Activated T-cell treated with anti-CD3 and anti-CD28 coated beads, Interleukin-2, amount 50 U/mL, for 1 hour (primary cell): ENCODE results near the gene KMT2C.
"Not testable (repeated sequence)": the region's sequence is repeated elsewhere in the genome, so short reads cannot be mapped to it uniquely, and the experiment has no call there.

ENCODE experiments used
- DNase-seq: peaks from one replicate; pipeline ENCODE4 v3.0.0-alpha.2; 2020

KMT2C gene

GRCh38 chr7:152441168-152441567 is 5.4 kb upstream of the KMT2C start:
- not testable (repeated sequence) for DNase-seq

GRCh38 chr7:152438017-152438416 is 2.2 kb upstream of the KMT2C start:
- DNase-seq: not testable (repeated sequence)

- DNase-seq: not testable (repeated sequence)
Observed at GRCh38 chr7:152436931-152437575, 1.2 kb upstream of the KMT2C start.

- DNase-seq: peak; percentile 94
Observed at GRCh38 chr7:152436111-152436930, 518 bp upstream of the KMT2C start.

- DNase-seq: peak; percentile 54
Observed at GRCh38 chr7:152434511-152435383, 1.1 kb downstream of the KMT2C start.

- peak; percentile 78 for DNase-seq
Observed at GRCh38 chr7:152433721-152434490, 1.9 kb downstream of the KMT2C start.

GRCh38 chr7:152432735-152433134 is 3.1 kb downstream of the KMT2C start:
- DNase-seq: not testable (repeated sequence)

- DNase-seq: no peak
Observed at GRCh38 chr7:152430854-152431253, 4.9 kb downstream of the KMT2C start.

GRCh38 chr7:152430118-152430517 is 5.7 kb downstream of the KMT2C start:
- DNase-seq: not testable (repeated sequence)

GRCh38 chr7:152424348-152425108 is 11.3 kb downstream of the KMT2C start:
- DNase-seq: no peak

- no peak for DNase-seq
Observed at GRCh38 chr7:152423991-152424347, 11.8 kb downstream of the KMT2C start.

GRCh38 chr7:152423171-152423570 is 12.6 kb downstream of the KMT2C start:
- DNase-seq: not testable (repeated sequence)

- DNase-seq: not testable (repeated sequence)
Observed at GRCh38 chr7:152420950-152421349, 14.9 kb downstream of the KMT2C start.

- no peak for DNase-seq
Observed at GRCh38 chr7:152419473-152420429, 16.1 kb downstream of the KMT2C start.

- DNase-seq: no peak
Observed at GRCh38 chr7:152414779-152415178, 21.0 kb downstream of the KMT2C start.

- no peak for DNase-seq
Observed at GRCh38 chr7:152411389-152411788, 24.4 kb downstream of the KMT2C start.

GRCh38 chr7:152406491-152406890 is 29.3 kb downstream of the KMT2C start:
- DNase-seq: no peak

- DNase-seq: not testable (repeated sequence)
Observed at GRCh38 chr7:152406030-152406429, 29.8 kb downstream of the KMT2C start.

- no peak for DNase-seq
Observed at GRCh38 chr7:152403726-152404125, 32.1 kb downstream of the KMT2C start.
